ENCODE measurements around the gene PLEKHD1. TPM values are rescaled to one million over a fixed set of nuclear protein-coding genes. Genes with fewer than 3 reads are reported as not detected.

Gene PLEKHD1
- 0.07 TPM in 1 of 2 replicates, not detected in the other for total RNA-seq

DNA sequence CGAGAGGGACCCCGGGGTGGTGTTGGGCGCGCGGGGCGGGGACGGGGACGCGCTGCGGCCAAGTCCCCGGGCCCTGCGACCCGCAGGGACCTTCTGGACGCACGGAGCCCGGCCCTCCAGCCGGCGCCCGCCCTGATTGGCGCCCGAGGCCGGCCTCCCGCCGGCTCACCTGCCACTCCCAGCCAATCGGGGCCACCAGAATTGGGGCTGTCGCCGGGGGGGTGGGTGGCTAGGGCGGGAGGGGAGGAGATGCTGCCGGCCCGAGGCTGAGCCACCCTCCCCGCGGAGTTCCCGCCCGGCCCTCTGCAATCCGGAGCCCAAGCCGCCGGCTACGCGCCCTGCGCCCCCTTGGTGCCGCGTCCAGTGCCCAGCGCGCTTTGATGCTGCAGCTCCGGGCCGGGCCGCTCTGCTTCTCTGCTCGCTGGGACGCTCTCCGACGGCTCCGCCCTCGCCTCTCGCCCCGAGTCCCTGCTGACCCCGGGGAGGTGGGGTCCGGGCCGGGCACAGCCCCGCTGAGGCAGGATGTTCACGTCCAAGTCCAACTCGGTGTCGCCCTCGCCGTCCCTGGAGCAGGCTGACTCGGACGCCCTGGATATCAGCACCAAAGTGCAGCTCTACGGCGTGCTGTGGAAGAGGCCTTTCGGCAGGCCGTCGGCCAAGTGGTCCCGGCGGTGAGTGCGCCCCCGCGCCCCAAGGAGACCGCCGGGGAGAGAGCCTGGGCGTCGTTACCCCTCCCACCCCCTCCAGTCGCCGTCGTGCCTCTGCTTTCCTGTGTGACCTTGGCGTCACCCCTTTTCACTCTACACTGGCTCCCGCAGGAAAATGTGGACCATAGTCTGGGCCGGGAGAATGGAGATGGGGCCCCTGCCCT, at the start of gene PLEKHD1:
Gene PLEKHD1, plus strand, starts transcription at position 285 of the 871 bp plus-strand sequence. Its CDS starts 238 bp downstream, at position 523.
- no peaks in the 10 kb centered on the region for H3K9me3 Mint-ChIP-seq
- H3K4me3 Mint-ChIP-seq: no peak within 1 kb of the TSS
- no peak within 1 kb of the TSS for H3K27ac Mint-ChIP-seq
- no peak for DNase-seq (ENCODE audit: low spot score)
- H3K4me1 Mint-ChIP-seq (ENCODE audit: low read depth): no peaks in the 10 kb centered on the region
- H3K27me3 Mint-ChIP-seq (ENCODE audit: insufficient read depth): peaks cover 35% of the 10 kb centered on the region
- H3K36me3 Mint-ChIP-seq (ENCODE audit: low read depth): no peaks in the 10 kb centered on the region
- intact Hi-C loops (cut with micrococcal nuclease): no loop called here

DNA sequence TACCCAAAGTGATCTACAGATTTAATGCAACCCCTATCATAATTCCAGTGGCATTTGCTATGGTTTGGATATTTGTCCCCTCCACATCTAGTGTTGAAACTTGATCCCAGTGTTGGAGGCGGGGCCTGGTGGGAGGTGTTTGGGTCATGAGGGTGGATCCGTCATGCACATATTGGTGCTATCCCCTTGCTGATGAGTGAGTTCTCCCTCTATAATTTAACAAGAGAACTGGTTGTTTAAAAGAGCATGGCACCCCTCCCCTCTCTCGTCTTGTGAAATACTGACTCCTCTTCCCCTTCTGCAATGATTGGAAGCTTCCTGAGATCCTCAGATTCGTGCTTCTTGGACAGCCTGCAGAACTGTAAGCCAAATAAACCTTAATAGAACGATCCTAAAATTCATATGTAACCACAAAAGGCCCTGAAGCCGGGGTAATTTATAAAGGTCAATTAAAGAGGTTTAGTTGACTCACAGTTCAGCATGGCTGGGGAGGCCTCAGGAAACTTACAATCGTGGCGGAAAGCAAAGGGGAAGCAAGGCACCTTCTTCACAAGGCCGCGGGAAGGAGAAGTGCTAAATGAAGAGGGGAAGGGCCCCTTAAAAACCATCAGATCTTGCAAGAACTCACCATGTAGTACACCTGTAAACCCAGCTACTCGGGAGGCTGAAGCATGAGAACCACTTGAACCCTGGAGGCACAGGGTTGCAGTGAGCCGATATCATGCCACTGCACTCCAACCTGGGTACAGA, 44.8 kb upstream of the PLEKHD1 start:
- no peak for DNase-seq (ENCODE audit: low spot score)
- peaks cover 18% of the 10 kb centered on the region for H3K4me1 Mint-ChIP-seq (ENCODE audit: low read depth)
- H3K27me3 Mint-ChIP-seq (ENCODE audit: insufficient read depth): no peaks in the 10 kb centered on the region
- H3K4me3 Mint-ChIP-seq: no peak overlapping the region
- intact Hi-C loops (cut with micrococcal nuclease): no loop called here
- H3K36me3 Mint-ChIP-seq (ENCODE audit: low read depth): peaks cover 20% of the 10 kb centered on the region
- no peak overlapping the region for H3K27ac Mint-ChIP-seq
- H3K9me3 Mint-ChIP-seq: no peaks in the 10 kb centered on the region

DNA sequence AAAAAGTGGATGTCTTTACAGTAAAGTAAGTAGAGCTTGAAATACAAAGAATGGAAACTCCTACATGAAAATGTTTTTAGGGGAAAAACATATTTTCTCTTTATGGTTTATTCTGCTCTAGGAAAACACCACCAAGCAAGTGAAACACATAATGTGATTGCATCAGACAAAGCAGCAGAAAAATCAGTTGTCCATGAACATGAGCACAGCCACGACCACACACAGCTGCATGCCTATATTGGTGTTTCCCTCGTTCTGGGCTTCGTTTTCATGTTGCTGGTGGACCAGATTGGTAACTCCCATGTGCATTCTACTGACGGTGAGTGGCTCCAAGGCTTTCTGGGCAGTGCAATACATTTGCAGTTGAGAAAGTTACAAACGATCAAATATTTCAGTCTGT, 42.6 kb upstream of the PLEKHD1 start:
- Mint-ChIP-seq H3K27me3 (ENCODE audit: insufficient read depth) (no peaks in the 10 kb centered on the region), H3K36me3 (ENCODE audit: low read depth) (peaks cover 27% of the 10 kb centered on the region), H3K4me3 (peak overlapping the region; percentile 4), H3K4me1 (ENCODE audit: low read depth) (peaks cover 18% of the 10 kb centered on the region), H3K27ac (peak overlapping the region; percentile 18), H3K9me3 (no peaks in the 10 kb centered on the region)
- no peak for DNase-seq (ENCODE audit: low spot score)
- intact Hi-C loops (cut with micrococcal nuclease): no loop called here

DNA sequence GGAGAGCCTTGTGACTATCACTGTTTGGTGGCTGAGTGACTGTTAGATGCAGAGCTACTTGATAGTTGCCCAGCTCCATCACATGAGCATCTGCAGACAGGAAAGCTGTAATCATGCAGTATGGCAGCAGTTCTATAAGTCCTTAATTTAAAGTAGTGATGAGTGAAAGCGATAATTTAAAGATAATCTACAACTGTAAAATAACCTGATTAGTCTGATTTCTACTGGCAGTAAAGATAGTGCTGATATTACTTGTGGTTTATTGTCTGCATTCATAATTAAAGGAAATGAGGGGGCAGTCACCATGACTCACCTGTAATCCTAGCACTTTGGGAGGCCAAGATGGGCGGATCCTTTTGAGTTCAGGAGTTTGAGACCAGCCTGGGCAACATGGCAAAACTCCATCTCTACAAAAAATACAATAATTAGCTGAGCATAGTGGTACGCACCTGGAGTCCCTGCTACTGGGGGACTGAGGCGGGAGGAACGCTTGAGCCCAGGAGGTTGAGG, 41.2 kb upstream of the PLEKHD1 start:
- Mint-ChIP-seq H3K36me3 (ENCODE audit: low read depth) (peaks cover 29% of the 10 kb centered on the region), H3K9me3 (no peaks in the 10 kb centered on the region), H3K27me3 (ENCODE audit: insufficient read depth) (no peaks in the 10 kb centered on the region), H3K4me3 (peak overlapping the region; percentile 54), H3K27ac (no peak overlapping the region), H3K4me1 (ENCODE audit: low read depth) (peaks cover 18% of the 10 kb centered on the region)
- no peak for DNase-seq (ENCODE audit: low spot score)
- intact Hi-C loops (cut with micrococcal nuclease): no loop called here

DNA sequence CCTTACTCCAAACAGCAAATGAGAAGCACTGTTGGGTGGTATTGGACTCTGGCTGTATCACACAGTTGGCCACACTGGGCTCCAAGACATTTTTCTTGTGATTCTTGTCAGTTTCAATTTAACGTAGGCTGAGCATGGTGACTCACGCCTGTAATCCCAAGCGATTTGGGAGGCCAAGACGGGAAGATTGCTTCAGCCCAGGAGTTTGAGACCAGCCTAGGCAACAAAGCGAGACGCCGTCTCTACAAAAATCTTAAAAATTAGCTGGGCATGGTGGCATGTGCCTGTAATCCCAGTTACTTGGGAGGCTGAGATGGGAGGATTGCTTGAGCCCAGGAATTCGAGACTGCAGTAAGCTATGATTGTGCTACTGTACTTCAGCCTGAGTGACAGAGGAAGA, 35.3 kb upstream of the PLEKHD1 start:
- H3K4me3 Mint-ChIP-seq: no peak overlapping the region
- no peak for DNase-seq (ENCODE audit: low spot score)
- H3K36me3 Mint-ChIP-seq (ENCODE audit: low read depth): peaks cover 16% of the 10 kb centered on the region
- no peaks in the 10 kb centered on the region for H3K4me1 Mint-ChIP-seq (ENCODE audit: low read depth)
- no peaks in the 10 kb centered on the region for H3K27me3 Mint-ChIP-seq (ENCODE audit: insufficient read depth)
- intact Hi-C loops (cut with micrococcal nuclease): no loop called here
- H3K9me3 Mint-ChIP-seq: no peaks in the 10 kb centered on the region
- H3K27ac Mint-ChIP-seq: no peak overlapping the region

DNA sequence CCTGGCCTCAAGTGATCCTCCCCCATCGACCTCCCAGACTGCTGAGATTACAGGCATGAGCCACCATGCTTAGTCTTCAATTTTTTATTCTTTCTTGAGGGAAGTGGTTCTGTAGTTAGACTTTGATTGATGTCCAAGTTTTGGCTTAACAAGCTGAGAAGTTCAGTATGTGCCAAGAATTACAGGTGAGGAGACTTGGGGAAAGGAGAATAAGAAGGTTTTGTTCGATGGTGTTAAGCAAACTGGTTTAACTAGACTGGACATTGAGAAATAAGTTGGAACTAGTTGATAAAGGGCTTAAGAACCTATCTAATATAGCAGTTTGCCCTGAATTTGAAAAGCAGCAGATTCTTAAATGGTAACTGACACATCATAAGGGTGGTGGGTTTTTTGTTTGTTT, 32.6 kb upstream of the PLEKHD1 start:
- Mint-ChIP-seq H3K4me1 (ENCODE audit: low read depth) (no peaks in the 10 kb centered on the region), H3K36me3 (ENCODE audit: low read depth) (peaks cover 8% of the 10 kb centered on the region), H3K9me3 (no peaks in the 10 kb centered on the region), H3K27me3 (ENCODE audit: insufficient read depth) (no peaks in the 10 kb centered on the region), H3K27ac (no peak overlapping the region), H3K4me3 (no peak overlapping the region)
- intact Hi-C loops (cut with micrococcal nuclease): no loop called here
- DNase-seq (ENCODE audit: low spot score): no peak

DNA sequence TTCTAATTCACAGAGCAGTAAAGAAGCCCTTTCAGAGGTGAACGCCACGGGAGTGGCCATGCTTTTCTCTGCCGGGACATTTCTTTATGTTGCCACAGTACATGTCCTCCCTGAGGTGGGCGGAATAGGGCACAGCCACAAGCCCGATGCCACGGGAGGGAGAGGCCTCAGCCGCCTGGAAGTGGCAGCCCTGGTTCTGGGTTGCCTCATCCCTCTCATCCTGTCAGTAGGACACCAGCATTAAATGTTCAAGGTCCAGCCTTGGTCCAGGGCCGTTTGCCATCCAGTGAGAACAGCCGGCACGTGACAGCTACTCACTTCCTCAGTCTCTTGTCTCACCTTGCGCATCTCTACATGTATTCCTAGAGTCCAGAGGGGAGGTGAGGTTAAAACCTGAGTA, 26.2 kb upstream of the PLEKHD1 start:
- Mint-ChIP-seq H3K27ac (no peak overlapping the region), H3K27me3 (ENCODE audit: insufficient read depth) (no peaks in the 10 kb centered on the region), H3K9me3 (no peaks in the 10 kb centered on the region), H3K4me3 (no peak overlapping the region), H3K4me1 (ENCODE audit: low read depth) (no peaks in the 10 kb centered on the region), H3K36me3 (ENCODE audit: low read depth) (peaks cover 17% of the 10 kb centered on the region)
- DNase-seq (ENCODE audit: low spot score): no peak
- intact Hi-C loops (cut with micrococcal nuclease): no loop called here

DNA sequence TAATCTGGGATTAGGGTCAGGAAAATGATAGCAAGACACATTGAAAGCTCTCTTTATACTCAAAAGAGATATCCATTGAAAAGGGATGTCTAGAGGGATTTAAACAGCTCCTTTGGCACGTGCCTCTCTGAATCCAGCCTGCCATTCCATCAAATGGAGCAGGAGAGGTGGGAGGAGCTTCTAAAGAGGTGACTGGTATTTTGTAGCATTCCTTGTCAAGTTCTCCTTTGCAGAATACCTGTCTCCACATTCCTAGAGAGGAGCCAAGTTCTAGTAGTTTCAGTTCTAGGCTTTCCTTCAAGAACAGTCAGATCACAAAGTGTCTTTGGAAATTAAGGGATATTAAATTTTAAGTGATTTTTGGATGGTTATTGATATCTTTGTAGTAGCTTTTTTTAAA, 25.4 kb upstream of the PLEKHD1 start:
- Mint-ChIP-seq H3K4me3 (no peak overlapping the region), H3K9me3 (no peaks in the 10 kb centered on the region), H3K36me3 (ENCODE audit: low read depth) (peaks cover 17% of the 10 kb centered on the region), H3K4me1 (ENCODE audit: low read depth) (no peaks in the 10 kb centered on the region), H3K27ac (no peak overlapping the region), H3K27me3 (ENCODE audit: insufficient read depth) (no peaks in the 10 kb centered on the region)
- DNase-seq (ENCODE audit: low spot score): no peak
- intact Hi-C loops (cut with micrococcal nuclease): no loop called here

DNA sequence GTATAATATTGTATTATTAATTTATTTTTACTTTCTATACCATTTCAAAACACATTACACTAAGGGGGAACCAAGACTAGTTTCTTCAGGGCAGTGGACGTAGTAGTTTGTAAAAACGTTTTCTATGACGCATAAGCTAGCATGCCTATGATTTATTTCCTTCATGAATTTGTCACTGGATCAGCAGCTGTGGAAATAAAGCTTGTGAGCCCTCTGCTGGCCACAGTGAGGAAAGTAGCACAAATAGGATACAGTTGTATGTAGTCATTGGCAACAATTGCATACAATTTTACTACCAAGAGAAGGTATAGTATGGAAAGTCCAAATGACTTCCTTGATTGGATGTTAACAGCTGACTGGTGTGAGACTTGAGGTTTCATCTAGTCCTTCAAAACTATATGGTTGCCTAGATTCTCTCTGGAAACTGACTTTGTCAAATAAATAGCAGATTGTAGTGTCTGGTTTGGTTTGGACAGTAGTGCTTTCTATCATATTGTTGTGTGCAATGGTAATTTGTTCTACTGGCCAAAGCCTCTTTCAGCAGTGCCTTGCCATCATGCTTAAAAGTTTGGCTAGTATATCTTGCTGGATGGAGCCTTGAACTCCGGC, 24.3 kb upstream of the PLEKHD1 start:
- H3K9me3 Mint-ChIP-seq: no peaks in the 10 kb centered on the region
- H3K36me3 Mint-ChIP-seq (ENCODE audit: low read depth): peaks cover 17% of the 10 kb centered on the region

DNA sequence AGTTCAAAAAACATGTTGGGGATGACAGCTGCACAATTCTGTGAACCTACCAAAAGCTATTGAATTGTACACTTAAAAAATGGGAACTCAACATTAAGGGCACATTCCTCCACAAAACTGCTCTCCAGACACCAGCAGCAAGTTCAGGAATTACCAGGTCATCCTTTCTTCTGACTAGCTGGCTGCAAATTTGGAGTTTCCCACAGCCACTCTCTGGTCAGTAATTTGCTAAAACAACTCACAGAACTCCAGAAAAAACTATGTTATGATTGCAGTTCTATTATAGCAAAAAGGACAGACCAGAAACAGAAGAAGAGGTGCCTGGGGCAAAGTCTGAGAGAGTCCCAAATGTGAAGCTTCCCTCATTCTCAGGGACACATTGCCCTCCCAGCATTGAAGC, 20.1 kb upstream of the PLEKHD1 start:
- intact Hi-C loops (cut with micrococcal nuclease): no loop called here
- DNase-seq (ENCODE audit: low spot score): no peak
- no peaks in the 10 kb centered on the region for H3K4me1 Mint-ChIP-seq (ENCODE audit: low read depth)
- no peaks in the 10 kb centered on the region for H3K9me3 Mint-ChIP-seq
- H3K36me3 Mint-ChIP-seq (ENCODE audit: low read depth): peaks cover 6% of the 10 kb centered on the region
- H3K4me3 Mint-ChIP-seq: no peak overlapping the region
- H3K27me3 Mint-ChIP-seq (ENCODE audit: insufficient read depth): no peaks in the 10 kb centered on the region
- H3K27ac Mint-ChIP-seq: no peak overlapping the region

More for the DNA sequence above, 24.3 kb upstream of the PLEKHD1 start:
- Mint-ChIP-seq H3K4me1 (ENCODE audit: low read depth) (no peaks in the 10 kb centered on the region), H3K27me3 (ENCODE audit: insufficient read depth) (no peaks in the 10 kb centered on the region), H3K27ac (no peak overlapping the region), H3K4me3 (no peak overlapping the region)
- DNase-seq (ENCODE audit: low spot score): peak; percentile 40
- intact Hi-C loops (cut with micrococcal nuclease): loop anchor here (1.0 kb wide), 5 partner anchors 62 to 597 kb away; partner anchors contain the start of genes ERH and SLC39A9

DNA sequence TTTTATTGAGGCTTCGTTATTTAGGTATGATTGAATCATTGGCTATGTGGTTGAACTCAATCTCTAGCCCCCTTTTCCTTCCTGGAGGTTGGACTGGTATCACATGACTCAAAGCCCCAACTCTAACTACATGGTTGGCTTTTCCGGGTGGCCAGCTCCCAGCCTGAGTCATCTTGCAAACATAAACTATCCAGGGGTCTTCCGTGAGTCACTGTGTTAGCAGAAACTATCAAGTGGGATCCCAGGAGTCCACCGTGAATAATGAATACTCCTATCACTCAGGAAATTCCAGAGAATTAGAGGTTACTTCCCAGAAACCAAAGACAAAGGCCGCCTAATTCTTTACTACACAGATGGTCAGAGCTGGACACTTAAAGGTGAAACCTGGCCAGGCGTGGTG, 19.7 kb upstream of the PLEKHD1 start:
- H3K27ac Mint-ChIP-seq: no peak overlapping the region
- intact Hi-C loops (cut with micrococcal nuclease): no loop called here

DNA sequence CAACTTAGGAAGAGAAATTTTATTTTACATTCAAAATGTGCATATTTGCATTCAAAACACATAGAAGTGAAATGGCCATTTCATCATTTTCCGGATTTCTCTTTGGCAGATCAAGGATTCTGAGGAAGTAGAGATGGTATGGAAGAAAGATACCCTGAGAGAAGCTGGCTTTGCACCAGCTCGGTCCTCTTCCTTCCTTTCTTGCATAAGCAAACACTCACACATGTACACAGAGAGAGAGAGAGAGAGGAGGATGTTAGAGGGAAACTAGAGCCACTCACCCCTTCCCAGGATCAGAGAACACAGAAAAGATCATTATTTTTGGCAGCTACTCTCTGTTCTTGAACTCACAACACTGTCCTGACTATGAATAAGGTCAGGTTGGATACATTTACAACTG, 15.6 kb upstream of the PLEKHD1 start:
- Mint-ChIP-seq H3K9me3 (no peaks in the 10 kb centered on the region), H3K27ac (no peak overlapping the region), H3K36me3 (ENCODE audit: low read depth) (no peaks in the 10 kb centered on the region), H3K4me1 (ENCODE audit: low read depth) (peaks cover 6% of the 10 kb centered on the region), H3K27me3 (ENCODE audit: insufficient read depth) (no peaks in the 10 kb centered on the region), H3K4me3 (no peak overlapping the region)
- intact Hi-C loops (cut with micrococcal nuclease): no loop called here
- no peak for DNase-seq (ENCODE audit: low spot score)

More for the DNA sequence above, 19.7 kb upstream of the PLEKHD1 start:
- no peak overlapping the region for H3K4me3 Mint-ChIP-seq
- DNase-seq (ENCODE audit: low spot score): no peak
- no peaks in the 10 kb centered on the region for H3K9me3 Mint-ChIP-seq
- H3K27me3 Mint-ChIP-seq (ENCODE audit: insufficient read depth): no peaks in the 10 kb centered on the region
- no peaks in the 10 kb centered on the region for H3K4me1 Mint-ChIP-seq (ENCODE audit: low read depth)
- peaks cover 3% of the 10 kb centered on the region for H3K36me3 Mint-ChIP-seq (ENCODE audit: low read depth)

DNA sequence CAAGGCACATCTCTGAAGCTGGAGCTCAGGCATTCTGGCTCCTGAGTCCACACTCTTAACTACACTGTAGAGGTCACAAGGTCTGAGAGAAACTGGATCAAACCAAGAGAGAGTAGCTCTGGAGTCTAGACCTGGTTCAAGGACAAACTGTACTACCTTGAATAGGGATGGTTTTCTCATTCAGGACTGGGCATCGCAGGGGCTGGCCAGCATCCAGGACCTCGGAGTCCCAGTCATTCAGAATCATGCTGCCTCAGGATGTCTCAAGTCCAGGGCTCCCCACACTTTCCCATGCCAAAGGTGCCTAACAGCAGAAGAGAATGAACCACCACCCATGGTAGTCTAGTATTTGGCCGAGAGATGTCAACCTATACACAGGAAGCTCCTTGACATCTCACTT, 13.1 kb upstream of the PLEKHD1 start:
- H3K9me3 Mint-ChIP-seq: no peaks in the 10 kb centered on the region
- intact Hi-C loops (cut with micrococcal nuclease): no loop called here
- no peak for DNase-seq (ENCODE audit: low spot score)
- no peak overlapping the region for H3K27ac Mint-ChIP-seq
- H3K36me3 Mint-ChIP-seq (ENCODE audit: low read depth): no peaks in the 10 kb centered on the region
- no peak overlapping the region for H3K4me3 Mint-ChIP-seq
- peaks cover 6% of the 10 kb centered on the region for H3K4me1 Mint-ChIP-seq (ENCODE audit: low read depth)
- H3K27me3 Mint-ChIP-seq (ENCODE audit: insufficient read depth): peaks cover 3% of the 10 kb centered on the region
